Adrenal gland (tissue), 12 donors: ENCODE measurements around the gene PCDHGB4. TPM values are rescaled to one million over a fixed set of nuclear protein-coding genes. Genes with fewer than 3 reads are reported as not detected.
"Not testable (repeated sequence)": the region's sequence is repeated elsewhere in the genome, so short reads cannot be mapped to it uniquely, and the experiment has no call there.

Experiments
- DNase-seq, 7 donors: peaks; one replicate each; pipeline ENCODE4 v3.0.0-alpha.2; 2019 to 2020
- H3K27ac ChIP-seq, 5 donors: fragments of 200-600 bp; sonication (generic) in 4 of 5; 1 replicate in 3 of 5; 2 replicates in 2 of 5; pipeline versions ENCODE4 v1.5.1 to v1.8.0; 2016 to 2020; ENCODE audit warnings: mild to moderate bottlenecking in 1 of 5
- H3K27me3 ChIP-seq: fragments of 200-600 bp; 2 replicates; pipeline ENCODE4 v1.8.0; 2021
- H3K36me3 ChIP-seq, 2 donors: fragments of 200-600 bp; replicated peaks in 1 of 2; 1 replicate in 1 of 2; 2 replicates in 1 of 2; pipeline versions ENCODE4 v1.5.1 to v1.8.0; 2018 to 2022
- H3K4me1 ChIP-seq, 2 donors: fragments of 200-600 bp; replicated peaks in 1 of 2; 1 replicate in 1 of 2; 2 replicates in 1 of 2; pipeline versions ENCODE4 v1.5.1 to v1.8.0; 2018 to 2021
- H3K4me3 ChIP-seq, 4 donors: fragments of 200-600 bp; sonication (generic) in 3 of 4; one replicate each; pipeline ENCODE4 v1.5.1; 2016 to 2018
- H3K9me3 ChIP-seq, 3 donors: fragments of 200-600 bp; sonication (generic) in 1 of 3; replicated peaks in 1 of 3; 1 replicate in 2 of 3; 2 replicates in 1 of 3; pipeline versions ENCODE4 v1.5.1 to v1.8.0; 2016 to 2021
- POLR2A ChIP-seq, 2 donors: fragments of 450-650 bp; IDR thresholded peaks; one replicate each; pipeline ENCODE4 v1.6.1; 2017; ENCODE audit warnings: antibody characterized with exemption in 2 of 2, mild to moderate bottlenecking in 2 of 2, moderate library complexity in 1 of 2
- WGBS, 4 donors: extraction: QIAGEN DNeasy Blood & Tissue Kit in 2 of 4; methylation state at CpG; one replicate each; pipeline versions ENCODE4 v1.1.5 to v1.1.7; 2013 to 2017; 5-methylcytosine and 5-hydroxymethylcytosine counted together
- intact Hi-C, 2 donors: fragments of 100-400 bp; cut with DNase I; formaldehyde crosslinking; loops; one replicate each; pipeline versions ENCODE4 v1.14.1 to v1.15.0; 2022 to 2023
- polyA plus RNA-seq, 3 donors: library from polyadenylated mRNA; stranded (reverse); fragments of 200-250 nt in 2 of 3; fragments of 350-450 nt in 1 of 3; fragmentation: Illumina TruSeq in 1 of 3; extraction: RNeasy Lipid Tissue Mini Kit (QIAGEN cat#74804) in 1 of 3; gene quantifications; one replicate each; pipeline ENCODE4 v1.2.3, GENCODE V29; 2013 to 2014
- total RNA-seq, 9 donors: library from RNA; depleted of rRNA in 4 of 9; stranded (reverse); fragments of >200 nt in 4 of 9; fragments of 120-200 nt in 1 of 9; fragmentation: NEBNext Ultra II Directional in 1 of 9; extraction: Animal tissue kit (Norgen Biotek cat#: 25700) in 1 of 9; gene quantifications; one replicate each; pipeline versions ENCODE4 v1.1.0 to v1.2.4, GENCODE V29; 2013 to 2023
- TF ChIP-seq, protein P1 (sequence below), 6 experiments: fragments of 450-650 bp in 4 of 6; fragments of 200-600 bp in 2 of 6; sonication (generic) in 1 of 6; IDR thresholded peaks; 1 replicate in 5 of 6; 2 replicates in 1 of 6; pipeline versions ENCODE4 v1.5.1 to v1.8.0; 2016 to 2021; ENCODE audit warnings: antibody characterized with exemption in 6 of 6, mild to moderate bottlenecking in 2 of 6, moderate library complexity in 1 of 6
- donor health status: healthy with polysubstance abuse.
- donor health status: Bipolar disorder and iron deficiency.
- donor health status: DM: yes; HTN: yes; CAD: no.
- donor health status: DM: no; HTN: no; CAD: no.
- donor health status: DM: no; HTN: no; CAD: no.
- donor health status: DM: yes; HTN: yes; CAD: no.

PCDHGB4 gene
- total and polyA plus RNA-seq, 12 donors: 0.27 to 9.1 (median 4.5) TPM

DNA sequence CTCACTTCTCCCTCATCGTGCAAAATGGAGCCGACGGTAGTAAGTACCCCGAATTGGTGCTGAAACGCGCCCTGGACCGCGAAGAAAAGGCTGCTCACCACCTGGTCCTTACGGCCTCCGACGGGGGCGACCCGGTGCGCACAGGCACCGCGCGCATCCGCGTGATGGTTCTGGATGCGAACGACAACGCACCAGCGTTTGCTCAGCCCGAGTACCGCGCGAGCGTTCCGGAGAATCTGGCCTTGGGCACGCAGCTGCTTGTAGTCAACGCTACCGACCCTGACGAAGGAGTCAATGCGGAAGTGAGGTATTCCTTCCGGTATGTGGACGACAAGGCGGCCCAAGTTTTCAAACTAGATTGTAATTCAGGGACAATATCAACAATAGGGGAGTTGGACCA is 43.8 kb downstream of the PCDHGB4 start:
- WGBS, 4 donors: 10 to 19% (median 14%) methylated on average over 10 to 37 of the region's 37 CpGs
- DNase-seq: peak in 3 of 7 donors; percentile 25 to 46 (median 38)
- TF ChIP-seq POLR2A (IDR thresholded peaks at IDR 0.05): peak in 1 of 2 donors; percentile 43
- TF ChIP-seq, protein P1, sequence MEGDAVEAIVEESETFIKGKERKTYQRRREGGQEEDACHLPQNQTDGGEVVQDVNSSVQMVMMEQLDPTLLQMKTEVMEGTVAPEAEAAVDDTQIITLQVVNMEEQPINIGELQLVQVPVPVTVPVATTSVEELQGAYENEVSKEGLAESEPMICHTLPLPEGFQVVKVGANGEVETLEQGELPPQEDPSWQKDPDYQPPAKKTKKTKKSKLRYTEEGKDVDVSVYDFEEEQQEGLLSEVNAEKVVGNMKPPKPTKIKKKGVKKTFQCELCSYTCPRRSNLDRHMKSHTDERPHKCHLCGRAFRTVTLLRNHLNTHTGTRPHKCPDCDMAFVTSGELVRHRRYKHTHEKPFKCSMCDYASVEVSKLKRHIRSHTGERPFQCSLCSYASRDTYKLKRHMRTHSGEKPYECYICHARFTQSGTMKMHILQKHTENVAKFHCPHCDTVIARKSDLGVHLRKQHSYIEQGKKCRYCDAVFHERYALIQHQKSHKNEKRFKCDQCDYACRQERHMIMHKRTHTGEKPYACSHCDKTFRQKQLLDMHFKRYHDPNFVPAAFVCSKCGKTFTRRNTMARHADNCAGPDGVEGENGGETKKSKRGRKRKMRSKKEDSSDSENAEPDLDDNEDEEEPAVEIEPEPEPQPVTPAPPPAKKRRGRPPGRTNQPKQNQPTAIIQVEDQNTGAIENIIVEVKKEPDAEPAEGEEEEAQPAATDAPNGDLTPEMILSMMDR (IDR thresholded peaks at IDR 0.05): no peak
- H3K9me3 ChIP-seq: peaks cover 3 to 48% (median 4%) of the 10 kb centered on the region in 3 donors
- H3K27ac ChIP-seq: peak overlapping the region in 2 of 5 donors; percentile 7 to 81
- H3K36me3 ChIP-seq: no peaks in the 10 kb centered on the region
- peaks cover 0 to 7% of the 10 kb centered on the region in 2 donors for H3K4me1 ChIP-seq
- intact Hi-C loops: no loop called here
- peak overlapping the region in 2 of 4 donors; percentile 9 to 14 for H3K4me3 ChIP-seq
- no peaks in the 10 kb centered on the region for H3K27me3 ChIP-seq

DNA sequence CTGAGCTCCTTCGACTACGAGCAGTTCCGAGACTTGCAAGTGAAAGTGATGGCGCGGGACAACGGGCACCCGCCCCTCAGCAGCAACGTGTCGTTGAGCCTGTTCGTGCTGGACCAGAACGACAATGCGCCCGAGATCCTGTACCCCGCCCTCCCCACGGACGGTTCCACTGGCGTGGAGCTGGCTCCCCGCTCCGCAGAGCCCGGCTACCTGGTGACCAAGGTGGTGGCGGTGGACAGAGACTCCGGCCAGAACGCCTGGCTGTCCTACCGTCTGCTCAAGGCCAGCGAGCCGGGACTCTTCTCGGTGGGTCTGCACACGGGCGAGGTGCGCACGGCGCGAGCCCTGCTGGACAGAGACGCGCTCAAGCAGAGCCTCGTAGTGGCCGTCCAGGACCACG is 44.8 kb downstream of the PCDHGB4 start:
- DNase-seq, H3K27me3 ChIP-seq, H3K27ac ChIP-seq, intact Hi-C loops, H3K4me1 ChIP-seq, H3K36me3 ChIP-seq: not testable (repeated sequence)
- WGBS, 4 donors: 27 to 90% (median 28%) methylated on average over 2 to 38 of the region's 38 CpGs; no CpG with 5 or more reads in 1 of the 4 donors
- peaks cover 3 to 38% (median 4%) of the 10 kb centered on the region in 3 donors for H3K9me3 ChIP-seq
- peak overlapping the region in 1 of 4 donors; percentile 14 for H3K4me3 ChIP-seq

DNA sequence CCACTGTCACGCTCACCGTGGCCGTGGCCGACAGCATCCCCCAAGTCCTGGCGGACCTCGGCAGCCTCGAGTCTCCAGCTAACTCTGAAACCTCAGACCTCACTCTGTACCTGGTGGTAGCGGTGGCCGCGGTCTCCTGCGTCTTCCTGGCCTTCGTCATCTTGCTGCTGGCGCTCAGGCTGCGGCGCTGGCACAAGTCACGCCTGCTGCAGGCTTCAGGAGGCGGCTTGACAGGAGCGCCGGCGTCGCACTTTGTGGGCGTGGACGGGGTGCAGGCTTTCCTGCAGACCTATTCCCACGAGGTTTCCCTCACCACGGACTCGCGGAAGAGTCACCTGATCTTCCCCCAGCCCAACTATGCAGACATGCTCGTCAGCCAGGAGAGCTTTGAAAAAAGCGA is 45.2 kb downstream of the PCDHGB4 start:
- H3K27ac ChIP-seq, H3K4me1 ChIP-seq, H3K36me3 ChIP-seq, H3K27me3 ChIP-seq, H3K4me3 ChIP-seq, DNase-seq, intact Hi-C loops: not testable (repeated sequence)
- H3K9me3 ChIP-seq: peaks cover 3 to 34% (median 4%) of the 10 kb centered on the region in 3 donors
- 26 to 34% (median 30%) methylated on average over 7 to 29 of the region's 29 CpGs for WGBS, 4 donors

- Histone ChIP-seq H3K36me3 (no peaks in the 10 kb centered on the region), H3K27ac (no peak overlapping the region), H3K4me3 (no peak overlapping the region), H3K27me3 (no peaks in the 10 kb centered on the region), H3K9me3 (peaks cover 3 to 21% (median 4%) of the 10 kb centered on the region in 3 donors), H3K4me1 (peaks cover 0 to 7% of the 10 kb centered on the region in 2 donors)
- intact Hi-C loops: no loop called here
- DNase-seq: no peak
- WGBS, 4 donors: 74 to 93% (median 83%) methylated on average over 2 of the region's 2 CpGs
- TF ChIP-seq POLR2A (IDR thresholded peaks at IDR 0.05): no peak
- TF ChIP-seq, protein P1 (IDR thresholded peaks at IDR 0.05): no peak
Measured at GRCh38 chr5:141434006-141434405, 46.5 kb downstream of the PCDHGB4 start.

- H3K4me1 ChIP-seq: no peaks in the 10 kb centered on the region
- H3K9me3 ChIP-seq: peaks cover 0 to 4% (median 0%) of the 10 kb centered on the region in 3 donors
- intact Hi-C loops: no loop called here
- DNase-seq: no peak
- H3K4me3 ChIP-seq: no peak overlapping the region
- WGBS, 4 donors: 88 to 94% (median 92%) methylated on average over 2 of the region's 2 CpGs
- no peaks in the 10 kb centered on the region for H3K27me3 ChIP-seq
- H3K27ac ChIP-seq: no peak overlapping the region
- no peaks in the 10 kb centered on the region for H3K36me3 ChIP-seq
- no peak for TF ChIP-seq POLR2A (IDR thresholded peaks at IDR 0.05)
- TF ChIP-seq, protein P1 (IDR thresholded peaks at IDR 0.05): no peak
Measured at GRCh38 chr5:141437221-141437620, 49.7 kb downstream of the PCDHGB4 start.
